AG20443 (cell line): ENCODE data around the gene ANTXRL.
"Not testable (repeated sequence)": the region's sequence is repeated elsewhere in the genome, so short reads cannot be mapped to it uniquely, and the experiment has no call there.

Experiments
- DNase-seq: peaks from one replicate; pipeline ENCODE4 v3.0.0; 2012; ENCODE audit warnings: low spot score, mixed read lengths

The ANTXRL gene

DNA sequence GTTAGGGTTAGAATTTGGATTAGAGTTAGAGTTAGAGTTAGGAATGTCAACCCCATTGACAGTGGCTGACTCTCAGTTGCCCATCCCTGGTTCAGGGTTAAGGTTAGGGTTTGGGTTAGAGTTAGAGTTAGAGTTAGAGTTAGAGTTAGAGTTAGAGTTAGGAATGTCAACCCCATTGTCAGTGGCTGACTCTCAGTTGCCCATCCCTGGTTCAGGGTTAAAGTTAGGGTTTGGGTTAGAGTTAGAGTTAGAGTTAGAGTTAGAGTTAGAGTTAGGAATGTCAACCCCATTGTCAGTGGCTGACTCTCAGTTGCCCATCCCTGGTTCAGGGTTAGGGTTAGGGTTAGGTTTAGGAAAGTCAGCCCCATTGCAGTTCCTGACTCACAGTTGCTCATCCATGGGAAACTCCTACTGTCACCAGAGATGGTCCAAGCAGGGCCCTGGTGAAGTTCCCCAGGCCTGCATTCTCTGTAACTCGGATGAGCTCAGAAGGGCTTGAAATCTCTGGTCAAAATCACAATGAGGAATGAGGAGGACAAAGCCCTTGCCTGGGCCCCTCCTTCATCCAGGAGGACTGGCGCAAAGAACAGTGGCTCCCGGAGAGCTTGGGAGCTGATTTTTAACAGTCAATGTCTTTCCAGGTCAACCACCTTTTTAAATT lies 8.7 kb downstream of the ANTXRL start:
- peak; percentile 36 for DNase-seq

DNA sequence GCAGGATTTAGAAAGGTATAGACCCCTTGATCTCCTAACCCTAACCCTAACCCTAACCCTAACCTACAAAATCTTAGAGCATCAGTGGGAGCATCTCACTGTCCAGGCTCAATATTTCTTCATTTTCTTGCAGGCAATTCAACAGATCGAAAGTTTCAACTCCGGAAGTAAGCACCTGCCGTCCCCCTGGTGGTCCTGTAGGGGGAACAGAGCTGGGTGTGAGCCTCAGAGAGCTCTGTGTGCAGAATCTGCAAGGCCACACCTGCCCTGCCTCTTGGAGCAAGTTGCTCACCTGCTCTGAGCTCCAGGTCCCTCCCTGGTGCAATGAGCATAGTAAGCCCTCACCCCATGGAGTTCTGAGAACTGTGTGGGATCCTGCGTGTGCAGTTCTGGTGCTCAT lies 9.3 kb downstream of the ANTXRL start:
- DNase-seq: not testable (repeated sequence)

DNA sequence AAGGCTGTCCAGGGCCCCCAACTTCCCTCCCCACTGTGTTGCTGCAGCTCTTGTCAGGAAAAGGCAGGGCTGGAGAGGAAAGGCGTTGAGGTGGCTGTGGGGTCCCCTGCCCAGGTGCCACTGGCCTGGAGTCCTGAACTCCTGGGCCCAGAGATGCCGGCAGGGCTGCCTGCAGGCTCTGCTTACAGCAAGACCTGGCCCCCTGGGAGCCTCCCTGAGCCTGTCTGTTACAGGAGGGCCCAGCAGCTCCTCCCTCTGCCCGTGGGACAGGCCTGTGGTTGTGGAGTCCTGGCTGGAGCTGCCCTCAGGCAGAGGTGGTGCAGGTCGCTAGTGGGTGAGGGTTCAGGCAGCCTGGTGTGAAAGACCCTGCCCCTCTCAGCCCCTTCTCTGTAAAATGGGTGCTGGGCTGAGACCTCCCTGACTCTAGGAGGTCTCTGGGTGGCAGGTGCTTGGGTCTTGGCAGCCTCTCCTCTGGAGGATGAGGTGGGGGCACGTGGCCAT lies 9.9 kb downstream of the ANTXRL start:
- no peak for DNase-seq

DNA sequence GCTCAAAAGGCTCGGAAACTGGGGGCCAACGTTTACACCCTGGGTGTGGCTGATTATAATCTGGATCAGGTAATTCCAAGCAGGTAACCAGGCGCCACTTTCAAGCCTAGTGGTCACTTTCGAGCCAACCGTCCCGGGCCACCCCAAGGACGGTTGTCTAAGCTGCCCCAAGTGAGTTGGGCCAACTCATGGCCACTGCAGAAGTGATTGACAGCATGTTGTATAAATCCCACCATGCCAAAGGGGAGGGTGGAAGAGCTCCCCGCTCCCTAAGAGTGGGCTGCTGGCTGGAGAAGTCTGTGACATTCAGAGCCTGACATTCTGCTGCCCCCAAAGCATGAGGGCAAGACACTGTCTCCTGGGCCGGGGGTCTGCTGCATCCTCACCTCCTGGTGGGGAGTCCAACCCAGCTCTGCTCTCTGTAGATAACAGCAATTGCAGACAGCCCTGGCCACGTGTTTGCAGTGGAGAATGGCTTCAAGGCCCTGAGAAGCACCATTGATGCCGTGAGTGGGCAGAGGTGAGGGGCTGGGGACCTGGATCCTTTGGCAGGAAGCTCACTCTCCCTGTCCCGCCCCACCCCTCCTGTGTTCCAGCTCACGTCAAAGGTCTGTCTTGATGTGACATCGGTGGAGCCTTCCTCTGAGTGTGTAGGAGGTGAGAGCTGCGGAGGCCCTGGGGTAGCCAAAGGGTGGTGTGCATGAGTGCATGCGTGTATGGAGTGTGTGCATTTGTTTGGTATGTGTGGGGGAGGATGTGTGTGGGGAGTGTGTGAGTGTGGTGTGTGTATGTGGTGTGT lies 10.8 kb downstream of the ANTXRL start:
- DNase-seq: no peak

DNA sequence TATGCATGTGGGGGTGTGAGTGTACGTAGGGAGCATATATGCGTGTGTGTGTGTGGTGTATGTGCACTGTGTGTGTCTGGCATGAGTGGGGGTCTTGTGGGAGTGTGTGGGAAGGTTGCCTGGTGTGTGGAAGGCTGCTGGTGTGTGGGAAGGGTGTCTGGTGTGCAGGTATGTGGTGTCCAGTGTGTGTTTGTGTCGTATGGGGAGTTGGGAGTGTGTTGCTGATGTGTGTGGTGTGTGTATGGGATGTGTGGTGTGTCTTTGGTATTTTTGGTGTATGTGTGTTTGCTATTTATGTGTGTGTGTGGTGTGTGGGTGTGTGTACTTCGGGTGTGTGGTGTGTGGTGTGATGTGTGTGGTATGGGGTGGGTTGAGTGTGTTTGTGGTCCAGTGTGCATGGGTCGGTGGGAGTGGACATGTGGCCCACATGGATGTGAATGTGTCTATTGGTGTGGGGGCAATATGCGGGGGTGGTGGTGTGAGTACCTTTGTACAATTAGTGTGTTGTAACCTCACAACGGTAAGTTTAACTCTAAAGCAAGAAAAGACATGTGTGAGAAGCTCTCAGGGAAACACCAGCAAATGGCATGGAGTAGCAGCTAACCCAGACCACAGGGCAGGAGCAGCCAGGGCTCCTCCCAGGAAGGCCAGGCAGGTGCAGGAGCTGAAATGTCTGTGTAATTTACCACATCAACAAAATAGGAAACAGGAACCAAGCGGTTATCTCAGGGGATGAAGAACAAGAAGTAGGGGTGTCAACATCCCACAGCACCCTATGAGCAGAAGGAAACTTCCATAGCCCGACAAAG lies 11.9 kb downstream of the ANTXRL start:
- DNase-seq: no peak

DNA sequence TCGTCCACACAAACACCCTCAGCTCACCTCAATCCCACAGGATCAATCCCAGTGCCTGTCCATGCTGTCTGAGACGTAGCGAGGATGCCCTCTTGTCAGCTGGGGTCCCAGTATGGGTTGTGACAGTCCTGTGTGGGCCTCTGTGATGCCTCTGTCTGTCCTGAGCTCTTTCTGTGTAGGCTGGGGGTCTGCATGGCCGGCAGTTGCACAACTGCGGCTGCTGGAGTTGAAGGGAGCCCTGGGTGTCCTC lies 12.4 kb downstream of the ANTXRL start:
- no peak for DNase-seq

DNA sequence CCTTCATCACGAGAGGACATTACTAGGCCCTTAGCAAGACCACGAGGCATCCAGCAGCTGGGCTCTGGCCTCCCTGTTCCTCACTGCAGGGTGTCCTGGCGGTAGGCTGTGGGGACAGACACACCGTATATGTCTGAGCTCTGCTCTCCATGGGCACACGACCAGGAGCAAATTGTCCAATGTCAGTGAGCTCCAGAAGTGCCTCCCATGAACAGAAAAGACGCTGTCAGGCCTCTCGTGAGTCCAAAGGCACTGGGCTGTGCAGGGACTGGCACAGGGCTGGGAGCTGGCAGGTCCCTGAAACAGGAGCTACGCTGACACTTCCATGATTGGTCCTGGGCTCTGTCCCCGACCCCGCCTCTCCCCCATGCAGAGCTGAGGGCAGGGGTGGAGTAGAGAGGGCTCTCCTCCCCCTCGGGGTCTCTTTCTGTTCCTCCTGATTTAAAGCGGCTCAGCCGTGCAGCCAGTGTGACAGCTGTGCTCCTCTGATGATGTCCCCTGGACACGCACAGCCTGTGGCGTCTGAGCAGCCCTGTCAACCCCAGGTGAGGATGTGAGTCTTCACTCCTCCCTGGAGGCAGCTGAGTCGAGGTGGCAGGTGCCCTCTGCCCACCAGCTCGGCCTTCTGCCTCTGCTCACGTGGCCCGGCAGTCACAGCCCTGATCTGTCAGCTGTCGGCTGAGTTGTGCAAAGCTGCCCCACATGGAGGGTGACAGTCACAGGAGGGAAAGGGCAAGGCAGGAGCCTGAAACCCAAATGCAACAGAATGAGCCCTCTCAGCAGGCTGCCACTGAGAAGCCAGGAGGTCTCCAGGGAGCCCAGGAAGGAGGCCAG lies 13.0 kb downstream of the ANTXRL start:
- DNase-seq: no peak

DNA sequence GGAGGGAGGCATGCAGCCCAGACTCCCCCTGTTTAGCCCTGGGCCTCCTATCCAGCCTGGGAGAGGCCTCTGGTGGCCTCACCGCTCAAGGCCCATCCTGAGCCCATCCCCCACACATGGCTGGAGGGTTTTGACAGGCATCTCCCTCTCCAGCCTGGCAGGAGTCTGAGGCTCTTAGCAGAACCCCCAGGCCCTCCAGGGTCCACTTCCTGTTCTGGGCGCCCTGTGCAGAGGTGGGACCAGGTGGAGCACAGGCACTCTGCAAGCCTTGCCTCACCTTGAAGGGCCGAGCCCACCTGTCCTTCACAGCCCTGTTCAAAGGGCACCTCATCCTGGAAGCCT lies 13.5 kb downstream of the ANTXRL start:
- DNase-seq: not testable (repeated sequence)

DNA sequence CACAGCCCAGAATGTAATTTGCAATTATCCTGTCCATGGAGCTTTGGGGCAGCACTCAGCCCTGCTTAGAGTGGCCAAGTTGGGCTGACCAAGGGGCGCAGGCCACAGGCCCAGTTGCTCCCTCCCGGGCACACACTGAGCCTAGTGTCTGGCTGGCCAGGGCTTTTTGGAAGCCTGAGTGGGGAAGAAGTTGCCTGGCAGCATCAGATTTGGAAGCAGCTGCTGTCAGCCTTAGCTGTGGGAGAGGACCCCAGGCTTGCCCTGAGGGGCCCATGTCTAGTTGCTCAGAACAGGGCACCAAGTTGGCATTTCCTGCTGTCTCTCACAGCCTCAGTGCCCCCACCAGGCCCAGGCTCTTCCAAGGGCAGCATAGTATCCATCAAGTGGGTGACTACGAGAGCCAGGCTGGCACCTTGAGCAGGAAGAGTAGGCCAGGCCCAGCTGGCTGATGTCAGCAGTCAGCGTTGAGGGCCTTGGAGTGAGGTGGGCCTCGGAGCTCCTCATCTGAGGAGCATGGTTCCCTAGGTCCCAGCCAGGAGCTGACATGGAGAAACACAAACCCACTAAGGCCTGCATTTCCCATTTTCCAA lies 14.4 kb downstream of the ANTXRL start:
- DNase-seq: no peak

DNA sequence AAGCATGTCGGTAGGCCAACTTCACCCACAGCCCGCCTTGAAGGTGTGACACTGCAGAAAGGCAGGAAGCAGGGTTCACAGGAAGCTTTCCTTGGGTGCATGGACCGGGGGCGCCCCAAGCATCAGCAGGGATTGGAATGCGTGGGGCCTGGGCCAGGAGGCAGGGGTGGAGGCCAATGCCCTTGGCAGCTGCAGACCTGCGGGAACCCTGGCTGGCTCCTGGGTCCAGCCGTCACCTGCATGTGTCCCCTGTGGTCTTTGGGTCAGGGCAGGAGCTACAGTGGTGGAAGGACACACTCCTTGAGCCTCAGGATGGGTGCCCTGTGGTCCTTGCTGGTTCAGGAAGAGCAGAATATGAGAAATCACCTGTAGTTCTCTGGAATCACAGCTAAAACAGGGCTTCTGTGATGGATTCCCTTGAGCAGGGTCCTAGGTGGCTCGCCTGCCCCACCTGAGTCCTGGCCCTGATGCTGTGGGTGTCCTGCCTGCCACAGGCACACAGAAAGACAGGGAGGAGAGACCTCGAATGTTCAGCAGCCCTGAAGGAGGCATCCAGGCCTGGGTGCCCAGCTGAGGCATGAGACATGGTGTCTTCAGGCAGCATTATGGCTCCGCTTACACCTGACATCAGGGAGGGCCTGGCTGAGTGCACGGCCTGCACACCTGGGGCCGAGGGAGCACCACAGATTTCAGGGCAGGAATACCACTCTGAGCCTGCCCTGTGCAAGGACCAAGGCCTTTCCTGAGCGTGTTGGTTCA lies 15.1 kb downstream of the ANTXRL start:
- no peak for DNase-seq

DNA sequence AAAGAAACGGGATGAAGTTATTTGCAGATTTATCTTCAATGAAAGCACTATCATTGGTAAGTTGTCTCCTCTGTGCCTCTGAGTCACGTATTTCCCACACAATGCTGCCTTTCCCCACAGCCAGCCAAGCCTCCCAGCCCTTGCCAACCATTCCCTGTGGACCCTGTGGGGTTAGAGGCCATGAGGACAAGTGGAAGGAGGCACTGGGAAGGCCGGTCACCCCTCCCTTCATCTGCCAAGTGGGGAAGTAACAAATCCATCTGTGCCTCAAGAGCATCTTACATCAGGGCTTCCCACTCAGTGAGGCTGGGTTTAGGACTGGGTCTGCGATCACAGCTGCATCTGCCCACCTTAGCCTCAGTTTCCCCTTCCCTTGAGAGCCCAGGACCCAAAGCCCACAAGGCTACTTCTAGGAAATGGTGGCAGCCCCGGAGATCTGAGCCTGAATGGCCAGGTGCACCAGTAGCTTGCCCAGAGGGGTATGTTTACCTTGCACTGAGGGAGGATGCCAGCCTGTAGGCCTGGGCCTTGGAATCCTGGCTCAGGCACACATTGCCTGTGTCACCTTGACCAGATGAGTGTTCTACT lies 16.1 kb downstream of the ANTXRL start:
- DNase-seq: not testable (repeated sequence)

DNA sequence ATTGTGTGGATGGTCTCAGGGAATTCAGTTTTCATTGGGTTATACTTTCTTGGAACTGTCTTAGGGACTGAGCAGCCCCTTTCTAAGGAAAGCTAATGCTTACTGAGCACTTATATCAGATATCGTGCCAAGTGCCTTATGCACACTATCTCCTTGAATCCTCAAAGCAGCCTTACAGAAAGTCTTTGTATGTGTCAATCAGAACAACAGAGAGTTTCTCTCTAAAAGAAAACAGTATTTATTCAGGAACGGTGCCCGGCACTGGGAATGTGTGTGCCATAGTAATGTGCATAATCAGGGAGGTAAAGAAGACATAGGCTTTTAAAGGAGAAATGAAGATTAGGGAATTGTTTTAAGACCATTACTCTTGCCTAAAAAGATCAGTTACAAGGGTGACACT lies 17.3 kb downstream of the ANTXRL start:
- no peak for DNase-seq

DNA sequence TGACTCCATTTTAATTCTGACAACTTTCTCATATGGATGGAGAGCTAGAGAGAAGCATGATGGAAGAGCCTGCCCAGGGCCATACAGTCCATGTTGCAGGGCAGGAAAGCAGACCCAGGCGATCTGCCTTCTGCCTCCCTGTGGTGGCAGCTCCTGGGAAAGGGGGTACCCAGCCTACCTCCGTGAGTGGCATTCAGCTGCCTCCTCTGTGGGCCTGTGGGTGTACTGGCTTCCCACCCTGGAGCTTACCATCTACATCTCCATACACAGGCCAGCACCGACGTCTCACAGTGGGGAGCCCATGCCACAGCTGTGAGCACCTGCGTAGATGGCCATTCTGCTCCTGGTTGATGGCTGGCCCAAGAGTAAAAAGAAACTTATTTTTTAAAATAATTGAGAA lies 17.9 kb downstream of the ANTXRL start:
- not testable (repeated sequence) for DNase-seq

DNA sequence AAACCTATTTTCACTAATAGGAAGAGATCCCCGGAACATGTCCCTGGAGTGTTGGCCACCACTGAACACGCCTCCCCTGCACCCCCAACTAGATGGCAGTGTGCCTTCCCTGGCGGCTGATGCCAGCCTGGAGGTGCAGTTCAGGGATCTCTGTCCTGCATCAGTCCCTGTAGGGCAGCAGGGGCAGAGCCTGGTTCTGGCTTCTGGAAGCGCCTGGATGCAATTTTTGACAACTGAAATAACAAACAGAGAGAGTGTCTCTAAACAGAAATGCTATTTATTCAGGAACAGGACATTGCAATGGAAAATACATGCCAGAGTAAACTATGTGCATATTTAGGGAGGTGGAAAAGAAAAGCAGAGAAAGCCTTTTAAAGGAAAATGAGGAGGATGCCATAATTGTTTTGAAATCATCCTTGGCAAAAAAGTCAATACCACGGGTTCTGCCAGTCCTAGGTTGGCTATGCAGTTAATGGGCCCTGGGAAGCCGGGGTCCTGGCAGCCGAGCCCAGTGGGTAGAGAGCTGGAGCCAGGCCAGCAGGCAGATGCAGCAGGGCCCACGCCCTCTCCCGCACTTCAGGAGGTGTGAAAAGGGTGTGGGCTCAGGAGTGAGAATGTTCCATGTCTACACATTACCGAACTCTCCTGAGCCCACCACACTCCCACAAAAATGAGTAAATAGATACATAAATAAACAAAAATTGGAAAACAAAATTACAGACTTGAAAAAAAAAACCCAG lies 18.5 kb downstream of the ANTXRL start:
- DNase-seq: no peak

DNA sequence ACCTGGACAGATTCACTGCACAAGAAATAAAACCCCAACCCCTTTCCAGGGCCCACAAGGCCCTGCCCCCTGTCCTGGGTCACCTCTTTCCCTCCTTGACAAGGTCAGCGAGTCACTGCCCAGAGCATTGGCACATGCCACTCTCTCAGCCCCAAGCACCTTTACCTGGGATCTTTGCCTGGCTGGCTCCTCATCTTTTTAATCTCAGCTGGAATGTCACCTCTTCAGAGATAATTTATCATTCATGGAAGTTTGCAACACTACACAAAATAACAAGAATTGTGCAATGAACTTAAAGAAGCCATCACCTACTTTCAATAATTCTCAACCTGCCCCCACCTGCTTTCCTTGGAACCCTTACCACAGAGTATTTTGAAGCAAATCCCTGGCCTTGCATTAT lies 19.2 kb downstream of the ANTXRL start:
- DNase-seq: no peak

DNA sequence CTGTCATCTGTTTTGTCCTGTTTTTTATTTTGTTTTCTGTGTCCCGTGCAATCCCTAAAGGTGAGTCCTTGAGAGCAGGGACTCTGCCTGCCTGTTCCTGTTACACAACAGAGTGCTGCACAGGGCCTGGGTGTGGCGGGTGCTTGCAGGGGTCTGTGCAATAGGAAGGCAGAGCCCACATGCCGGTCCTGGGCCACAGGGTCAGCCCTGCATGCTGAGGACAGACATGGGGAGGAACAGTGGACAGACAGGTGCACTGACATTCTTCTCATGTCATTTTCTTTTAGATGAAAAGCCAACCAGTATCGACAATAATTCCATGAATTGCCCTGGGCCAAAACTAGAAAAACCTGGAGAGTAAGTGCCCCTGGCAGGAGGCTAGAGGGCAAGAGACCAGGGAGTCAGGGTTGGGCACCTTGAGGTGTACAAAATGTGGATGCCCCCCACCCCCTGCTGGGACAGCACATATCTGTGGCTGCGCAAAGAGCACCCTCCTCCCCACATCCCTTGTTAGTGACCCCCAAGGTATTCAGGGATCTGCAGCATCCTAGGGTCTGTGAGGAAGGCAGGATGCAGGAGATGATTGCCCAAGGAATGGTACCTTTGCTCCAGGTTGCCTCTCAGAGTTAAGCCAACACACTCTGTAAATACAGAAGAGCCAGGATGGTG lies 19.9 kb downstream of the ANTXRL start:
- DNase-seq: no peak

DNA sequence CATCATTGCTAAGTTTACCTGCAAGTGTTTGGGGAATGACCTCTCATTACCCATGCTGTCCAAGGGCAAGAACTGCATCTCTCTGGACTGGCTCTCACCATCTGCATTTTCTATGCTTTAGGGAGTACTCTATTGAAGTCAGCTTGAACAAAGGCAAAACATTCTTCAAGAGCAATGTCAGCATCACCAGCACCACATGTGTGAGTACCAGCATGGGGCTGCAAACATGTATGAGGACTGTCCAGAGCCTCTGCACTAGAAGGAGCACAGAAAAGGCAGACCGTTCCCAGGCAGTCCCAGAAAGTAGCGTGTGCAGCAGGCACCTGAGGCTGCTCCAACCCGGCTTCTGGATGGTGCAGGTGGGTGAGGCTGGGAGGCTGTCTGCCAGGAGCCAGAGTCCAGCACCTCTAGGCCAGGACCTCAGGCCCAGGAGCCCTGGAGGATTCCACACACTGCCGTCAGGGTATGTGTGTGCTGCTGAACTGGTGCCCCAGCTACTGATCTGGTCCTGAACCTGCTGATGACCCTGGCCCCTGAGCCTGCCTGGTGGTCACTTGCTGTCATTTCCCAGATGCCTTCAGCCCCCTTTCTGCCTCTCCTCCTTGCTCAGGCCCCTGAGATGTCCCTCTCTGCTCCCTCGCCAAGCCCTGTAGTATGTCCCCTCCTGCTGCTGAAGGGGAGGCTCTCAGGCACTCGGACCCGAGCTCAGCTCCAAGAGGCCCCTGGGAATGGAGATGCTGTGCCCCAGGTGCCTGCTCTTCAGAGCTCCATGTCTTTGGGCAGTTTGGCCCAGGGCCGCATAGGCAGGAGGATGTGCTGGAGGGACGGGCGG lies 20.7 kb downstream of the ANTXRL start:
- DNase-seq: no peak

DNA sequence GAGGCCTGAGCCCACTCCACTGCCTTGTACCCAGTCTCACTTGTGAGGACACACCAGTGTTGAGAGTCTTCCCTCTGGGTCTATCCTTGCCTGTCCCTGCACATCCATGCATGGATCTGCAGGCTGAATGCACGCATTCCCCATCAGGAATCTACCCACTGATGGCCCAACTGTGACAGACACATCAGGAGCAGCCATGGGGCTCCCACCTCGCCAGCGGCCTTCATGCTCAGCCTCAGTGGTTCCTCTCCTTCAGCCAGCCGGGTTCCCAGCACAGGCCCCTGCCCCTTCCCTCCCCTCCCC lies 21.3 kb downstream of the ANTXRL start:
- DNase-seq: no peak
